ENCODE results near the gene CDKAL1. TPM values are rescaled to one million over a fixed set of nuclear protein-coding genes. Genes with fewer than 3 reads are reported as not detected.

Gene CDKAL1
- total RNA-seq, 1 donor from 2014 or later = 11.9 TPM

DNA sequence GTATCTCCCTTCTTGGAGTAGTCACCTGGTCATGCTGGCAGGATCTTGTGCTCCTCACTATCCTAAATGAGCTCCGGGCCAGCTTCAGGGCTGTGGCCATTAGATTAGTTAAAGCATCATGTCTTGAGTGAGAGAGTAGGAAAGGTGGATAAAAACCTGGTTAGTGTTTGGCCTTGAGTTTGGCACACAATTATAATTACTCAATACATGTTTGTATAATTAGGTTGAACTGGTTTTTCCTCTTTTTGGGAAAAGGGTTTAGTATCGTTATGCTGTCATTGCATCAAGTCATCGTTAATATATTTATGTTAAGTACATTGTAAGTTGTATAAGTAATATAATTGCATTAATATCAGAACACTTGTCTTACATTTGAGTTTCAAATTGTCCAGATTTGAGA lies 126.3 kb downstream of the CDKAL1 start:
- DNase-seq (ENCODE audit: low spot score in 2 of 2) = no peak
- no peaks in the 10 kb centered on the region for H3K4me1 ChIP-seq
- TF ChIP-seq, protein P1, sequence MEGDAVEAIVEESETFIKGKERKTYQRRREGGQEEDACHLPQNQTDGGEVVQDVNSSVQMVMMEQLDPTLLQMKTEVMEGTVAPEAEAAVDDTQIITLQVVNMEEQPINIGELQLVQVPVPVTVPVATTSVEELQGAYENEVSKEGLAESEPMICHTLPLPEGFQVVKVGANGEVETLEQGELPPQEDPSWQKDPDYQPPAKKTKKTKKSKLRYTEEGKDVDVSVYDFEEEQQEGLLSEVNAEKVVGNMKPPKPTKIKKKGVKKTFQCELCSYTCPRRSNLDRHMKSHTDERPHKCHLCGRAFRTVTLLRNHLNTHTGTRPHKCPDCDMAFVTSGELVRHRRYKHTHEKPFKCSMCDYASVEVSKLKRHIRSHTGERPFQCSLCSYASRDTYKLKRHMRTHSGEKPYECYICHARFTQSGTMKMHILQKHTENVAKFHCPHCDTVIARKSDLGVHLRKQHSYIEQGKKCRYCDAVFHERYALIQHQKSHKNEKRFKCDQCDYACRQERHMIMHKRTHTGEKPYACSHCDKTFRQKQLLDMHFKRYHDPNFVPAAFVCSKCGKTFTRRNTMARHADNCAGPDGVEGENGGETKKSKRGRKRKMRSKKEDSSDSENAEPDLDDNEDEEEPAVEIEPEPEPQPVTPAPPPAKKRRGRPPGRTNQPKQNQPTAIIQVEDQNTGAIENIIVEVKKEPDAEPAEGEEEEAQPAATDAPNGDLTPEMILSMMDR (IDR thresholded peaks at IDR 0.05) = no peak
- no peaks in the 10 kb centered on the region for H3K9me3 ChIP-seq
- intact Hi-C loops (cut with DNase I) = no loop called here
- H3K27me3 ChIP-seq = no peaks in the 10 kb centered on the region
- no peak overlapping the region for H3K27ac ChIP-seq
- no peak overlapping the region for H3K4me3 ChIP-seq
- H3K36me3 ChIP-seq = no peaks in the 10 kb centered on the region

DNA sequence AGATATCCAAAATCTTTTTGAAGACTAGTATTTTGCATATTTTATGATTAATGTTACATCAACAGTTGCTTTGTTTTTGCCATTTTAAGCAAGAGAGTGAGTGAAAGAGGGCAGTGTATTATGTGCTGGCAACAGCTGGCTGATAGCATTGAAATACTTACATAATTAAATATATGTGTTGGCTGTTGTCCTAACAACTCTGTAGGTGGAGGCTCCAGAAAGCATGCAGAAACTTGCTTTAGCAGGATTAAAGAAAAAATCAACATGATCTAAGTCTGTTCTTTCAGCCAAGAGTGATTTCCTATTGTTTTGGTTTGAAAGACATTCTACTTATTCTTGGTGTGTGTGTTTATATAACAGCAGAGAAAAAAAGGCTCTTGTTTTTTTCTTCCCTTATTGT lies 127.5 kb downstream of the CDKAL1 start:
- intact Hi-C loops (cut with DNase I) = no loop called here
- H3K4me3 ChIP-seq = no peak overlapping the region
- DNase-seq (ENCODE audit: low spot score in 2 of 2) = no peak
- H3K9me3 ChIP-seq = no peaks in the 10 kb centered on the region
- no peaks in the 10 kb centered on the region for H3K27me3 ChIP-seq
- no peak overlapping the region for H3K27ac ChIP-seq
- H3K36me3 ChIP-seq = no peaks in the 10 kb centered on the region
- no peaks in the 10 kb centered on the region for H3K4me1 ChIP-seq
- TF ChIP-seq, protein P1 (IDR thresholded peaks at IDR 0.05) = no peak

DNA sequence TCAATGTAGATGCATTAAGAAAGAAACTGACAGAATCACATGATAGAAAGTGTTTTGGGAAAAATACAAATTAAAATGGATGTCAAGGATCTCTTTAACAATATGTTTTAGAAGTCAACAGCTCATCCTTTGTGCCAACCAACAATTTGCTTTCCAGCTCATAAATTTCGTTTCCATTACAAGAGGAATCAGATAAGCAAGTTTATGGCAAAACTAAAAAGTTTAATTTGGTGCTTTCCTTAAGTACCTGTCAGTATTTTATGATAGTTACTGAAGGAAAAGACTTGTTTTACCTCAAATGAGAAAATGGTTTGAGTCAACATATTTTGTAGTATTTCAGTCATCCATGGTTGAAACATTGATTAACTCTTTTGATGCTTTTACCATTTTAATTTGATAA lies 130.0 kb downstream of the CDKAL1 start:
- H3K27me3 ChIP-seq = no peaks in the 10 kb centered on the region
- intact Hi-C loops (cut with DNase I) = no loop called here
- H3K27ac ChIP-seq = no peak overlapping the region
- TF ChIP-seq, protein P1 (IDR thresholded peaks at IDR 0.05) = no peak
- no peak for DNase-seq (ENCODE audit: low spot score in 2 of 2)
- H3K4me3 ChIP-seq = no peak overlapping the region
- no peaks in the 10 kb centered on the region for H3K36me3 ChIP-seq
- no peaks in the 10 kb centered on the region for H3K9me3 ChIP-seq
- H3K4me1 ChIP-seq = no peaks in the 10 kb centered on the region

DNA sequence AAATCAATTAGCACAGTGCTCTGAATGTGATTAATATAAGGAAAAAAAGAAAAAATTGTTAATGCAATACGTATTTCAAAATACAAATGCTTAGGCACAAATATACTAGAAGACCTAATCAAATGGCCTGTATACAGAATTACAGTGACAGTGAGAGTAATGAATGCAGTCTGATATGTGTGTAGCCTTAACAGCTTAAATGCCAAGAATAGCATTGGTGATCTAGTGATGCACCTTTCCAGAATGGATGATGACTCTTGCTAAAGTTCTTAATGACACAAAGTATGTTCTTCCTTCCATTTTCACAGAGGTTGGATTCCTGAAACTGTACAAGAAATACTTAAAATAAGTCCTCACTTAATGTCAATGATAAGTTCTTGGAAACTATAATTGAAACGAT lies 131.0 kb downstream of the CDKAL1 start:
- TF ChIP-seq, protein P1 (IDR thresholded peaks at IDR 0.05) = no peak
- no peak for DNase-seq (ENCODE audit: low spot score in 2 of 2)
- no peaks in the 10 kb centered on the region for H3K4me1 ChIP-seq
- H3K36me3 ChIP-seq = no peaks in the 10 kb centered on the region
- intact Hi-C loops (cut with DNase I) = no loop called here
- H3K27me3 ChIP-seq = no peaks in the 10 kb centered on the region
- no peaks in the 10 kb centered on the region for H3K9me3 ChIP-seq
- H3K27ac ChIP-seq = no peak overlapping the region
- H3K4me3 ChIP-seq = no peak overlapping the region

DNA sequence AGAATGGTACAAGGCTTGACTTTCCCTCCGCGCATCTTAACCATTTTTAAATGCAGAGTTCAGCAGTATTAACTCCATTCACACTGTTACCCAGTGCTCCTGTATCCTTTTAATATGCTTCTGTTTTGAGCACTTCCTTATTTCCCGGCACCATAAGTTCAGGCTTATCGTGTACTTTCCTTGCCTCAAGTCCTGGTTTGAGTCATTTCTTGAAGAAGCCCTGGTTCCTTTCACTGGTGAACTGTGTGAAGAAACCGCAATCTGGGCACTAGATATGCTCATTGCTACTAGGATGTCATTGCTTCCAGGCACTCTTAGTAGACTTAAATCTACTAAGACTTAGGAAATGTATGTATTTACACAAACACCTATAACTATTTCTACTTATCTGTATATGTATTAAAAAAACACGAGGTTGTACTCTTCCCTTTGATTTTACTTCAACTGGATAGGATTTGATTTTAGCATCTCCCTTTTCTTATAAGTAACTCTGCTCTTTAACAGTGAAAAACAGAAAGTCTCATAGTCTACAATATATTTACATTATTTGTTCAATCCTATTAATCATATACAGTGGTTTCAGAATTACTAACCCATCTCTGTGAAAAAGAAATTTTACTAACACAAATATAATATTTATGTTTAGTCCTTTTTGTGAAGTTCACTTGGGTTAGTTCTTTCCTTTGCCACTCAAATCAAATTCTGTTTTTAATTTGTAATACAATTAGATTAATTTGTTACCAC lies 135.5 kb downstream of the CDKAL1 start:
- intact Hi-C loops (cut with DNase I) = loop anchor here (5.0 kb wide), 1 partner anchor 298 kb away; no protein-coding TSS in a partner anchor
- TF ChIP-seq, protein P1 (IDR thresholded peaks at IDR 0.05) = no peak
- DNase-seq (ENCODE audit: low spot score in 2 of 2) = no peak
- no peaks in the 10 kb centered on the region for H3K9me3 ChIP-seq
- H3K4me3 ChIP-seq = no peak overlapping the region
- no peaks in the 10 kb centered on the region for H3K27me3 ChIP-seq
- H3K36me3 ChIP-seq = no peaks in the 10 kb centered on the region
- H3K27ac ChIP-seq = no peak overlapping the region
- H3K4me1 ChIP-seq = no peaks in the 10 kb centered on the region

All from ascending aorta (tissue), 2 donors.